Activated CD4-positive, alpha-beta memory T cell treated with anti-CD3 and anti-CD28 coated beads for 36 hours (primary cell): Measurements from ENCODE around the gene PEDS1. TPM values are rescaled to one million over a fixed set of nuclear protein-coding genes. Genes with fewer than 3 reads are reported as not detected.

Experiments
- CTCF ChIA-PET: fragments of 350-600 bp; sonication (Branson Sonifier 250); formaldehyde crosslinking; loops from one replicate; lab custom pipeline; 2021; ENCODE audit warnings: antibody characterized with exemption, inconsistent platforms; lab: Charles Lee
- POLR2A ChIA-PET: fragments of 350-600 bp; sonication (Branson Sonifier 250); formaldehyde crosslinking; loops from one replicate; lab custom pipeline; 2021; ENCODE audit warnings: antibody characterized with exemption; lab: Charles Lee
- DNase-seq: peaks from one replicate; pipeline ENCODE4 v3.0.0-alpha.2; 2020
- H3K27ac Mint-ChIP-seq: one replicate; pipeline ENCODE4 v1.8.0; 2021; ENCODE audit warnings: mixed read lengths
- H3K27me3 Mint-ChIP-seq: one replicate; pipeline ENCODE4 v1.8.0; 2021; ENCODE audit warnings: mixed read lengths
- H3K36me3 Mint-ChIP-seq: one replicate; pipeline ENCODE4 v1.8.0; 2021; ENCODE audit warnings: mixed read lengths
- H3K4me1 Mint-ChIP-seq: one replicate; pipeline ENCODE4 v1.8.0; 2021; ENCODE audit warnings: low read depth, mixed read lengths
- H3K4me3 Mint-ChIP-seq: one replicate; pipeline ENCODE4 v1.8.0; 2021; ENCODE audit warnings: mild to moderate bottlenecking, mixed read lengths
- H3K9me3 Mint-ChIP-seq: one replicate; pipeline ENCODE4 v1.8.0; 2021; ENCODE audit warnings: mixed read lengths
- intact Hi-C: fragments of 100-400 bp; cut with micrococcal nuclease; formaldehyde crosslinking; loops from one replicate; pipeline ENCODE4 v1.15.1; 2023
- total RNA-seq, 2 experiments: library from RNA; stranded (reverse); gene quantifications; one replicate each; pipeline ENCODE4 v1.2.3, GENCODE V29; 2021

Gene PEDS1
- total RNA-seq, 2 experiments from 2014 or later: 15.0 to 16.9 TPM

DNA sequence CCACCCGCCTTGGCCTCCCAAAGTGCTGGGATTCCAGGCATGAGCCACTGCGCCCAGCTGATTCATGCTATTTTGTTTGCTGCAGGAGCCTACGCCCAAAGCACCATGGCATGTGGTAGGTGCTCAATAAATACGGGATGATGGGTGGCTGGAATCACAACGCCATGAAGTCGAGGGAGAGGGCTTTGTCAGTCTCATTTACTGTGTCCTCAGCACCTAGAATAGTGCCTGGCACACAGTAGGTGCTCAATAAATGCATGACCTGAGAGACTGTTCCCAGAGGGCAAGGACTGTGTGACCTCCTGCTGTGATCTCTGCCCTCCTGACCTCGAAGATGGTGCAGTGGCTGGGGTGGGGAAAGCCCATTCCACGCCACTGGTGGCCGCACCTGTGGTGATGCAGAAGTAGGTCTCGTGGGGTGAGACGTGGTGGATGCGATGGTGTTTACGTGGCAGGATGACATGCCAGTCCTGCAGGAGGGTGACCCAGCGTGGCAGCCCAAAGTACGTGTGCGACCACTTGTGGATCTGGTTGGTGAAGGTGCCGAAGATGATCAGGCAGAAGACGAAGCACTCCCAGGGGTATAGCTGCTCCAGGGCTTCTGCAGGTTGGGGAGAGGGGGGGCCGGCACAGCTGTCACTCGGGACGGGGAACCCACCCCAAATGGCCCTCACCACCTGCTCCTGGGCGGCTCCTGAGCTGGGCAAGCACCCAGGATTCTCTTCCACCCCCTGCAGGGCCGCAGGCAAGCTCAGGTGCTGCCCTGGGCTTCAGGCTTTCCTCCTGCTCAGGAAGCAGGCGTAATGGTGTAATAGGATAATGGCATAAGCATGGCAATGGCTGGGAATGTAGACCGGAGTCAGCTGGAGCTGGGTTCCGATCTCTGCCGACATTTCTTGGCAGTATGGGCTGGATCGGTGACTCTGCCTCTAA lies 25.7 kb downstream of the PEDS1 start:
- intact Hi-C loops: no loop called here
- Mint-ChIP-seq H3K4me3 (no peak overlapping the region), H3K36me3 (peaks cover 47% of the 10 kb centered on the region), H3K4me1 (peaks cover 6% of the 10 kb centered on the region), H3K27me3 (no peaks in the 10 kb centered on the region), H3K9me3 (no peaks in the 10 kb centered on the region), H3K27ac (no peak overlapping the region)
- POLR2A ChIA-PET: interaction anchor here (1.1 kb wide), 1 partner anchor 12 kb away, joined by 3 read pairs; no protein-coding TSS in a partner anchor
- CTCF ChIA-PET: interaction anchor here (0.6 kb wide), 1 partner anchor 44 kb away, joined by 3 read pairs; no protein-coding TSS in a partner anchor
- no peak for DNase-seq

DNA sequence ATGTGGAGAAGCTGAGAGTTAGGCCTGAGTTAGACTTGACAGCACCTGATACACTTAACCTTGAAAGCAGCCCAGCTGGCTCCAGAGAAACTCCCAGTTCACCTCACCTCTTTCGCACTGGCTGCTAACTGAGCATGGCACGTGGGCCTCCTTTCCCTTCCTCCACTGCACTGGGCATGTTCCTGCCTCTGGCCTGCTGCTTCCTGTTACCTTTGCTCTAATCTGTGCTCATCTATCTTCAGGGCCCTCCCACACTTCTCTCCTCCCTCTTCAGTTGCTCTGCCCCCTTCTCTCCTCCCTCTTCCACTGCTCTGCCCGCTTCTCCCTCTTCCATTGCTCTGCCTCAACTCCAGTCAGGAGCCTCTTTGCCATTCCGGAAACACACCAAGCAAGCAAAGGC lies 26.9 kb downstream of the PEDS1 start:
- H3K27ac Mint-ChIP-seq: no peak overlapping the region

DNA sequence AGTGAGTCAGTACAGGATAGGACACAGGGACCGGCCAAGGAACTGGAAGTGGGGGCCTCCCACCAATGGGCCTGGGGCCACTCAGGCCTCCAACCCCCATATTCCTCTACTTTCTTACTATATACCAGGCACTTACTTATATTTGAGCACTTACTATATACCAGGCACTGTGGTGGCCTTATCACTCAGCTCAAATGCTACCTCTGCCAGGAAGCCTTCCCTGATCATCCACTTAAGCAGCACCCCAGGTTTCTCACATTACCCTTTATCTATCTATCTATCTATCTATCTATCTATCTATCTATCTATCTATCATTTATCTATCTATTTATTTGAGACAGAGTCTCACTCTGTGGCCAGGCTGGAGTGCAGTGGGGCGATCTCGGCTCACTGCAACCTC lies 28.2 kb downstream of the PEDS1 start:
- ChIA-PET POLR2A (no interaction called here), CTCF (interaction anchor here (1.3 to 8.4 kb wide), 2 partner anchors 8 to 44 kb away, joined by 4 to 216 read pairs; no protein-coding TSS in a partner anchor)
- DNase-seq: no peak
- H3K27ac Mint-ChIP-seq: no peak overlapping the region
- no peak overlapping the region for H3K4me3 Mint-ChIP-seq
- peaks cover 5% of the 10 kb centered on the region for H3K4me1 Mint-ChIP-seq
- H3K27me3 Mint-ChIP-seq: no peaks in the 10 kb centered on the region
- no peaks in the 10 kb centered on the region for H3K9me3 Mint-ChIP-seq
- intact Hi-C loops: no loop called here
- peaks cover 40% of the 10 kb centered on the region for H3K36me3 Mint-ChIP-seq

More for the DNA sequence above, 26.9 kb downstream of the PEDS1 start:
- Mint-ChIP-seq H3K4me3 (no peak overlapping the region), H3K9me3 (no peaks in the 10 kb centered on the region), H3K36me3 (peaks cover 42% of the 10 kb centered on the region), H3K27me3 (no peaks in the 10 kb centered on the region), H3K4me1 (peaks cover 2% of the 10 kb centered on the region)
- intact Hi-C loops: no loop called here
- CTCF ChIA-PET: interaction anchor here (0.6 to 1.3 kb wide), 3 partner anchors 10 to 158 kb away, joined by 3 to 4 read pairs (median 4); no protein-coding TSS in a partner anchor
- POLR2A ChIA-PET: no interaction called here
- DNase-seq: no peak

DNA sequence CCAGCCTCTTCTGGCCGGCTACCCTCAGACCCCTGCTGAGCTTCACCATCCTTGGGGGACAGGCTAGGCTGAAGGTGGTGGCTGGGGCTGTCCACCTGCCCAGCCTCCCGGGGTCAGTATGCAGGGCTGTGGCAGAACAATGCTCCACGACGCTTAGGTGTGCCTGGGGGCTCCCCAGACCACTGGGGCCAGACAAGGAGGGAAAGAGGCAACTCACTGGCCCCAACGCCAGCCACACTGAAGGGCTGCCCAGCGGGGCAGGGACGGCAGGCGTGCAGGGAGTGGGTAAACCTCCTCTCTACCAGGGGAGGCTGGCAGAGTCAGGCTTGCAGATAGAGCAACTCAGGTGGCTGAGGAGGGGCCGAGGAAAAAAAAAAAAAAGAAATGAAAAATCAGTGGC lies 29.0 kb downstream of the PEDS1 start:
- H3K9me3 Mint-ChIP-seq: no peaks in the 10 kb centered on the region
- DNase-seq: no peak
- CTCF ChIA-PET: interaction anchor here (8.4 kb wide), 1 partner anchor 44 kb away, joined by 216 read pairs; no protein-coding TSS in a partner anchor
- intact Hi-C loops: no loop called here
- no peaks in the 10 kb centered on the region for H3K27me3 Mint-ChIP-seq
- peaks cover 37% of the 10 kb centered on the region for H3K36me3 Mint-ChIP-seq
- no peak overlapping the region for H3K27ac Mint-ChIP-seq
- peaks cover 5% of the 10 kb centered on the region for H3K4me1 Mint-ChIP-seq
- no peak overlapping the region for H3K4me3 Mint-ChIP-seq
- POLR2A ChIA-PET: interaction anchor here (0.6 kb wide), 1 partner anchor 625 kb away, joined by 4 read pairs; no protein-coding TSS in a partner anchor

DNA sequence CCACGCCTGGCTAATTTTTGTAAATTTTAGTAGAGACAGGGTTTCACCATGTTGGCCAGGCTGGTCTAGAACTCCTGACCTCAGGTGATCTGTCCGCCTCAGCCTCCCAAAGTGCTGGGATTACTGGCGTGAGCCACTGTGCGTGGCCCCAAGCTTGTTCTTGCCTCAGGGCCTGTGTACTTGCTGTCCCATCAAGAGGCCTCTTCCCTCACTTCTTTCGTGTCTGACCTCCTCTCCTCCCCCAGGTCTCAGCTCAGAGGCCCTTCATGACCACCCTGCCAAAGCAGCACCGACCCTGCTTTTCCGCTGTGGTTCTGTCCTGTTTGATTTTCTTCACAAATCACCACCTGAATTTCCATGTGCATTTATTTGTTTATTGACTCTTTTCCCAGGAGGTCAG lies 30.1 kb downstream of the PEDS1 start:
- Mint-ChIP-seq H3K4me1 (peaks cover 5% of the 10 kb centered on the region), H3K9me3 (no peaks in the 10 kb centered on the region), H3K4me3 (no peak overlapping the region), H3K36me3 (peaks cover 32% of the 10 kb centered on the region), H3K27me3 (no peaks in the 10 kb centered on the region), H3K27ac (no peak overlapping the region)
- intact Hi-C loops: no loop called here
- CTCF ChIA-PET: interaction anchor here (1.0 to 8.4 kb wide), 3 partner anchors 24 to 45 kb away, joined by 3 to 216 read pairs (median 5); no protein-coding TSS in a partner anchor
- POLR2A ChIA-PET: no interaction called here
- DNase-seq: no peak

DNA sequence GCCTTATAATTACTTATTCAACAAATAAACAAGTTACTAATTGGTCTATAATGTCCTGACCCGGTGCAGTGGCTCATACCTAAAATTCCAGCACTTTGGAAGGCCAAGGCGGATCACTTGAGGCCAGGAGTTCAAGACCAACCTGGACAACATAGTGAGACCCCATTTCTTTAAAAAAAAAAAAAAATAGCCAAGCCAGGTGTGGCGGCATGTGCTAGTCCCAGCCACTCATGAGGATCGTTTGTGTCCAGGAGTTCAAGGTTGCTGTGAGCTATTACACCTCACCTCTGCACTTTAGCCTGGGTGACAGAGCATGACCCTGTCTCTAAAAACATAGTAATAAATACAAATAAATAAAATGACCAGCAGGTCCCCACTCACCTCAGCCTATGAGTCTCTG lies 30.8 kb downstream of the PEDS1 start:
- no peaks in the 10 kb centered on the region for H3K9me3 Mint-ChIP-seq
- peaks cover 27% of the 10 kb centered on the region for H3K36me3 Mint-ChIP-seq
- no peaks in the 10 kb centered on the region for H3K27me3 Mint-ChIP-seq
- ChIA-PET CTCF (interaction anchor here (0.8 to 8.4 kb wide), 7 partner anchors 11 to 144 kb away, joined by 3 to 216 read pairs (median 5); no protein-coding TSS in a partner anchor), POLR2A (no interaction called here)
- intact Hi-C loops: no loop called here
- H3K4me1 Mint-ChIP-seq: peaks cover 5% of the 10 kb centered on the region
- H3K27ac Mint-ChIP-seq: no peak overlapping the region
- H3K4me3 Mint-ChIP-seq: no peak overlapping the region
- DNase-seq: no peak

DNA sequence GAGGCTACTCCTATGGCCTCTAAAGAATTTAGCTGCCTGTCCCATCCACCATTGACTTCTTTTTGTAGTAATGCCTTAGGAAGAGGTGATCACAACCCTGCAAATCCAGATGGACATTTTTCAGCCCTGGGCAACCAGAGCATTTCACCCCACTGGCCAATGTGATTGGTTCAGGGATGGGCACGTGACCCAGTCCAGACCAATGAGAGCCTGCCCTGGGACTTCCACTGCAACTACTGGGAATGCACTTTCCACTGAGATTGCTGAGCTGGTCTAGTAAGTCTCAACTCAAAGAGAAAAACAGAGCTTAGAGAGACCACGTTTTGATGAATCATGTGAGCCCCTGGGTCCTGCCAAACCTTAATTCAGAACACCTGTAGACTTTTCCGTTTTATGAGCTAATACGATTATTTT lies 31.7 kb downstream of the PEDS1 start:
- Mint-ChIP-seq H3K27me3 (no peaks in the 10 kb centered on the region), H3K9me3 (no peaks in the 10 kb centered on the region), H3K4me1 (peaks cover 5% of the 10 kb centered on the region), H3K4me3 (no peak overlapping the region), H3K27ac (no peak overlapping the region), H3K36me3 (peaks cover 22% of the 10 kb centered on the region)
- POLR2A ChIA-PET: interaction anchor here (0.9 kb wide), 1 partner anchor 26 kb away, joined by 3 read pairs; no protein-coding TSS in a partner anchor
- intact Hi-C loops: loop anchor here (1.0 to 2.0 kb wide), 3 partner anchors 25 to 57 kb away; no protein-coding TSS in a partner anchor
- CTCF ChIA-PET: interaction anchor here (0.7 to 8.4 kb wide), 10 partner anchors 12 to 337 kb away, joined by 3 to 216 read pairs (median 4); no protein-coding TSS in a partner anchor
- no peak for DNase-seq

DNA sequence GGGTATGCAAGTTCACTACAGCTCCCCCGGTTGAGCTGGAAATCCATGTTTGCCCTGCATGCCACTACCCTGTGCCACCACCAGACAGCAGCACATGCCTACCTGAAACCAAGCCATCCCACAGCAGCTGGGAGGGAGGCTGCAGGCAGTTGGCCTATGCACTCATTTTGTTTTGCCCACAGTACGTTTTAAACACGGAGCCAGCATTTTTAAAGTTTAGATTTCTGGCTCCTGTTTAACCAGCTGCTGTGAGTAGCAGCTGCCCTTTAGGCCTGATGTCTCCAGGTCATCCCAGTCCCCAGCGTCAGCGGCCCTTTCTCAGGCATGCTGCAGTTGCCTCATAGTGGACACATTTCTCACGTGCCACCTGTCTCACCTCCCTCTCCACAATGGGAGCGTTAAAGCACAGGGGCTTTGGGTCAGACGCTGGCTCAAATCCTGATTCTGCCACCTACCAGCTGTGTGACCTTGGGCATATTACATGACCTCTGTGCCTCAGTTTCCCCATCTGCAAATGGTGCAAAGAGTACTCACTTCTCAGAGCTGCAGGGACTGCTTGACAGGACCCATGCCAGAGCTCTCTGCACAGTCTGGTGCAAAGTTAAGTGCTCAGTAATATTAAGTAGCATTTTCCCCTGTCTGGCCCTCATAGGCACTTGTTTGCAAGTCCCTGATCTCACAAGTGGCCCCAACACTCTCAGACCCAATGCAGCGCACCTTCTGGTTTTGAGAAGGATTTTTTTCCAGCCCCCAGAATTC lies 32.4 kb downstream of the PEDS1 start:
- H3K36me3 Mint-ChIP-seq: peaks cover 18% of the 10 kb centered on the region
- intact Hi-C loops: loop anchor here (1.0 to 2.0 kb wide), 3 partner anchors 26 to 58 kb away; no protein-coding TSS in a partner anchor
- ChIA-PET POLR2A (interaction anchor here (0.7 to 1.7 kb wide), 6 partner anchors 11 to 362 kb away, joined by 3 to 6 read pairs (median 4); no protein-coding TSS in a partner anchor), CTCF (interaction anchor here (0.6 to 8.4 kb wide), 24 partner anchors 9 to 363 kb away, joined by 3 to 216 read pairs (median 4); partner anchors contain the start of genes PEDS1 and UBE2V1)
- H3K27ac Mint-ChIP-seq: no peak overlapping the region
- no peaks in the 10 kb centered on the region for H3K9me3 Mint-ChIP-seq
- no peak overlapping the region for H3K4me3 Mint-ChIP-seq
- H3K4me1 Mint-ChIP-seq: peaks cover 7% of the 10 kb centered on the region
- no peaks in the 10 kb centered on the region for H3K27me3 Mint-ChIP-seq
- DNase-seq: peak; percentile 76

DNA sequence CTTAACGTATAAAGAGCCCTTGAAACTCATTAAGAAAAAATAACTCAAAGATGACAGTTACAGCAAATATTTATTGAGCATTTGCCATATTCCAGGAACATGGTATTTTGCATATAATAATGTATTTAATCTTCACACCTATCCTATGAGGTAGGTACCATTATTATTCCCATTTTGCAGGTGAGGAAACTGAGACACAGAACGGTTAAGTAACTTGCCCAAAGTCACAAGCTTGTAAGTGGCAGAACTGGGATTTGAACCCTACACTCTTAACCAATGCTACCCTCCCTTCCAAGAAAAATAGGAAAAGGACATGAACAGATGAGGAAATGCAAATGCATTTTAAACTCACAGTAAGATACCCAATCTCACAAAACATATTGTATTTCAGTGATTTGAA lies 35.3 kb downstream of the PEDS1 start:
- intact Hi-C loops: loop anchor here (10.0 kb wide), 2 partner anchors 357 to 843 kb away; partner anchors contain the start of gene ZNFX1
- POLR2A ChIA-PET: no interaction called here
- CTCF ChIA-PET: interaction anchor here (1.3 to 8.4 kb wide), 3 partner anchors 33 to 51 kb away, joined by 4 to 216 read pairs (median 26); partner anchors contain the start of gene PEDS1

DNA sequence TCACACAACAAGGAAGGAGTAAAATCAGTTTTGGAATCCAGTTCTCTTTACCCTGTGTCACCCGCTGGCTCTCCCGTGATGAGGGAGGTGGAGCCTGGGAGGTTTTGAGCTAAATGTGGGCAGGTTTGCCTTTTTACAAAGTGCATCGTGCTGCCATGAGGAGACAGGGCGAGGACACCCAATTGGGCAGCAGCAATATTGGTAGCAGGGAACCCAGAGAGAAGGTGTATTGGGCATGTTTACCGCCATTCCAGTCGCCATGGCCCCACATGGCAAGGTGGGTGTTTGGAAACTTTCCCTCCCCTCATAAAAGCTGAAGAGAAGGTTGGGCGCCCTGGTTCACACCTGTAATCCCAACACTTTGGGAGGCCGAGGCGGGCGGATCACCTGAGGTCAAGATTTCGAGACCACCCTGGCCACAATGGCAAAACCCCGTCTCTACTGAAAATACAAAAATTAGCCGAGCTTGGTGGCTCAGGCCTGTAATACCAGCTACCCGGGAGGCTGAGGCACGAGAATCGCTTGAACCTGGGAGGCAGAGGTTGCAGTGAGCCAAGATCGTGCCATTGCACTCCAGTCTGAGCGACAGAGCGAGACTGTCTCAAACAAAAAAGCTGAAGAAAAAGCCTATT lies 37.0 kb downstream of the PEDS1 start:
- Mint-ChIP-seq H3K4me3 (peak overlapping the region; percentile 77), H3K27me3 (no peaks in the 10 kb centered on the region), H3K9me3 (no peaks in the 10 kb centered on the region), H3K36me3 (peaks cover 3% of the 10 kb centered on the region), H3K27ac (peak overlapping the region; percentile 77), H3K4me1 (peaks cover 40% of the 10 kb centered on the region)
- intact Hi-C loops: loop anchor here (1.0 to 10.0 kb wide), 3 partner anchors 53 to 842 kb away; partner anchors contain the start of gene ZNFX1
- POLR2A ChIA-PET: interaction anchor here (0.8 to 2.5 kb wide), 6 partner anchors 10 to 75 kb away, joined by 3 to 18 read pairs (median 4); partner anchors contain the start of genes CEBPB and PEDS1
- DNase-seq: no peak
- CTCF ChIA-PET: interaction anchor here (0.5 to 2.8 kb wide), 14 partner anchors 9 to 348 kb away, joined by 3 to 37 read pairs (median 4); partner anchors contain the start of gene PEDS1

More for the DNA sequence above, 35.3 kb downstream of the PEDS1 start:
- H3K27ac Mint-ChIP-seq: no peak overlapping the region
- peaks cover 32% of the 10 kb centered on the region for H3K4me1 Mint-ChIP-seq
- H3K36me3 Mint-ChIP-seq: peaks cover 2% of the 10 kb centered on the region
- no peak overlapping the region for H3K4me3 Mint-ChIP-seq
- H3K9me3 Mint-ChIP-seq: no peaks in the 10 kb centered on the region
- no peaks in the 10 kb centered on the region for H3K27me3 Mint-ChIP-seq
- DNase-seq: no peak
